8988T (cell line): Measurements from ENCODE around the gene CCDC77.
"Not testable (repeated sequence)": the region's sequence is repeated elsewhere in the genome, so short reads cannot be mapped to it uniquely, and the experiment has no call there.

ENCODE experiments used
- DNase-seq: peaks from one replicate; pipeline ENCODE4 v3.0.0; 2011

Gene CCDC77

DNA sequence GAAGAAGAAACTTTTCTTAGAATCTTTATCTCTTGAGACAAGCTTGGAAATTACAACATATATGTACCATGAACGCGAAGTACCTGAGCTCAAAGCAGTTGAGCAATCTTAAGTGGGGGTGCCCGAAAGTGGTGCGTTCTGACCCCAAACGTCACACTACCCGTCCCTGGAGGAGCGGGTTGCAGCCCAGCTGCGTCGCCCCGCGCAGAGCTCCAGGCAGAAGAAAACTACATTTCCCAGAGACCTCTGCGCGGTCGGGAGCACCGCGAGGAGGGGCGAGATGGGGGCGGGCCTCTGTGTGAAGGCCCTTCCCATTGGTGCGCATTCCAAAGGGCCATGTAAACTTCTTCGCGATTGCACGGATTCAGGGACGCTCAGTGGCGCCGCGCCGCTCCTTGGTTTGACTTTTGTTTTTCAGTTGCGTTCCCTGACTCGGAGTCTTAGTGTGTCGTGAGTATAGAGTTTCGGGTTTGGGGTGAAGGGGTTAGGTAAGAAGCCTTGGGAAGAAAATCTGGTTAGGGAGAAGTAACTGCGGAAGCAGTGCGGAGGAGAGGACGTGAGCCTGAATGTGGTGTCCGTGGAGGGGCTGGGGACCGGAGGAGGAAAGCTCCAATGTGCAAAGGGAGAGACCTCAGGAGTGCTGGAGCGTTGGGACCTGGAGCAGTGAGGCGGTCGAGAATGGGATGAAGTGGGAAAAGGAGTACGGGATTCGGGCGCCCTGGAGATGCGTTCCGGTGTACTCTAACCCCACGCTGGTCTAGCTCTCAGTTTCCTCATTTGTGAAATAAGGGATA is at the start of gene CCDC77:
Gene CCDC77, plus strand, starts transcription at position 410 of the 794 bp plus-strand sequence. CDS start 7,740 bp downstream, outside the sequence.
- peak; percentile 21 for DNase-seq

DNA sequence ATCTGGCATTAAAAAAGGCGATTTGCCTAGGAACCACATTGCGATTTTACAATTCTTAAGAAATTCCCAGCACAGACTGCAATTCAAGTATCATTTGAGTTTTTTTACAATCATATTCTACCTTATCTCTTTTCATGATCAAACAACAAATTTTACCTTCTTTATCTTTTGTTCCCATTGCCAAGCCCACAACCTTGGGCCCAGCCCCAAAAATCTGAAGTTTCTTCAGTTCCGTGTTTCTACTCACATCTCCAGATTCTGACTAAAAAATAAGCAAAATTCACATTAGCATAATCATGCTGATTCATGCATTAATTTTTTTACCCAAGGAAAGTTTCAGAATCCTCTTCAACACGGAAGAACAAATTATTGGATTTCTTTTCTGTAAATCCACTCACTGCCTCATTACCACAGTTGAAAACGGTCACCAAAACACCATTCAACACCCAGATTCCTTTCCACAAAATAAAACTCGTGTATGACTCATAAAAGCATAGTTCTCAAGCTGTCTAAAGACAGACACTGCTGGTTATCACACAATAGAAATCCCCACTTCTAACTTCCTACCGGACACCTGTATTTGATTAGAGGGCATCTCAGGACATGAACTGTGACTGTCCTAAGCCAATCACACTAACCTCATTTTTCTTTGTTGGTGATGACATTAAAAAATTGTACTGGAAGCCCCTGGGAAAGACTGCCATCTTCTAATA is 45.0 kb upstream of the CCDC77 start:
- DNase-seq = no peak

DNA sequence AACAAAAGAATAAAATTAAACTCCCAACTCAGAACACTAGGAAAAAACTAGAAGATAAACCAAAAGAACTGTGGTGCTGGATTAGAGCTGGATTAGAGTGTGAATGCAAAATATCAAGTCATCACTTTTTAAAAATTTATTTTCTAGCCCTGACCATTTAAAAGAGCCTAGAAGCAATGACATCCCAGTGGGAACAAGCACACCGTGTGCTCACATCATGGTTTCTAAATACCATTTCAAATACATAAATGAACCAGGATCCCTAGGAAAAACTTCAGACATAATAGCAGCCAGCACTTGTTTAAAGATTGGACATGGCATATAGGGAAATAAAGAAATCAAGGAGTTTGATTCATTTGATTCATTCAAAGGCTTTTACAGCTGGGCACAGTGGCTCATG is 42.4 kb upstream of the CCDC77 start:
- DNase-seq = no peak

DNA sequence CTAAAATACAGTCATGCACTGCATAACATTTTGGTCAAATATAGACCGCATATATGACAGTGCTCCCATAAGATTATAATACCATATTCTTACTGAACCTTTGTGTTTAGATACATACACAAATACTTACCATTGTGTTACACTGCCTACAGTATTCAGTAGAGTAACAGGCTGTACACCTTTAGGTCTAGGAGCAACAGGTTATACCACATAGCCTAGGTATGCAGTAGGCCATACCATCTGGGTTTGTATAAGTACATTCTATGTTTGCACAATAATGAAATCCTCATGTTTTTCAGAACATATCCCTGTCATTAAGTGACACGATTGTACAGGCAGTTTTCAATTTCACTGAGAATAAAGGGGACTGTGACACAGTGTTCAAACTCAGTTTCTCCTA is 34.6 kb upstream of the CCDC77 start:
- no peak for DNase-seq

DNA sequence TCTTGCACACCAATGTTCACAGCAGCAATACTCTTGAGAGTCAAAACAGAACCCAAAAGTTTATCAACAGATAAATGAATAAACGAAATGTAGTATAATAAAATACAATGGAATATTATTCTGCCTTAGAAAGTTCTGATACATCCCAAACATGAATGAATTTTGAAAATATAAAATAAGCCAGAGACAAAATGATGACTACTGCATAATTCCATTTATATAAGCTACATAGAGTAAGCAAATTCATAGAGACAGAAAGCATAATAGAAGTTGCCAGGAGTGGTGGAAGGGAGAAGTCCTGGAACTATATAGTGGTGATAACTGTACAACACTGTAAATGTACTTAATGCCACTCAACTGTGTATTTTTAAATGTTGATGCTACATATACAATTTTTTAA is 33.5 kb upstream of the CCDC77 start:
- no peak for DNase-seq

DNA sequence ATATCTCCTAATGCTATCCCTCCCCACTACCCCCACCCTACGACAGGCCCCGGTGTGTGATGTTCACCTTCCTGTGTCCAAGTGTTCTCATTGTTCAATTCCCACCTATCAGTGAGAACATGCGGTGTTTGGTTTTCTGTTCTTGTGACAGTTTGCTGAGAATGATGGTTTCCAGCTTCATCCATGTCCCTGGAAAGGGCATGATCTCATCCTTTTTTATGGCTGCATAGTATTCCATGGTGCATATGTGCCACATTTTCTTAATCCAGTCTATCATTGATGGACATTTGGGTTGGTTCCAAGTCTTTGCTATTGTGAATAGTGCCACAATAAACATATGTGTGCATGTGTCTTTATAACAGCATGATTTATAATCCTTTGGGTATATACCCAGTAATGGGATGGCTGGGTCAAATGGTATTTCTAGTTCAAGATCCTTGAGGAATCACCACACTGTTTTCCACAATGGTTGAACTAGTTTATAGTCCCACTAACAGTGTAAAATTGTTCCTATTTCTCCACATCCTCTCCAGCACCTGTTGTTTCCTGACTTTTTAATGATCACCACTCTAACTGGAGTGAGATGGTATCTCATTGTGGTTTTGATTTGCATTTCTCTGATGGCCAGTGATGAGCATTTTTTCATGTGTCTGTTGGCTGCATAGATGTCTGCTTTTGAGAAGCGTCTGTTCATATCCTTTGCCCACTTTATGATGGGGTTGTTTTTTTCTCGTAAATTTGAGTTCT is 30.5 kb upstream of the CCDC77 start:
- DNase-seq = not testable (repeated sequence)

DNA sequence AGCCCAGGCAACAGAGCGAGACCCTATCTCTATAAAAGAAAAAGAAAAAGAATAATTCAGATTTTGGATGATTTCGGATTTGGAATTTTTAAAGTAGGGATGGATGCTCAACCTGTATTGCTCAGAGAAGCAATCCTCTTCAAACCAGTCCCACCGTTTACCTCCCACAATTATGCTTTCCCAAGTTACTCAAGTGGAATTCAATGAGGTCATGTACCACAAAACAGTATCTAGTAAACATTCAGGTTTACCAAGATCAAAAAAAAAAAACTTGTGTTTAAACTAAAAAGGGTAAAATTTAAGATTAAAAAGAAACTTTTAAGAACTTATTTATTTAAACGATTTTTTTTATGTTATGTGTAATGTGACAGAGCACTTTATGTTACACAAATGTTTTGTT is 14.8 kb upstream of the CCDC77 start:
- no peak for DNase-seq

DNA sequence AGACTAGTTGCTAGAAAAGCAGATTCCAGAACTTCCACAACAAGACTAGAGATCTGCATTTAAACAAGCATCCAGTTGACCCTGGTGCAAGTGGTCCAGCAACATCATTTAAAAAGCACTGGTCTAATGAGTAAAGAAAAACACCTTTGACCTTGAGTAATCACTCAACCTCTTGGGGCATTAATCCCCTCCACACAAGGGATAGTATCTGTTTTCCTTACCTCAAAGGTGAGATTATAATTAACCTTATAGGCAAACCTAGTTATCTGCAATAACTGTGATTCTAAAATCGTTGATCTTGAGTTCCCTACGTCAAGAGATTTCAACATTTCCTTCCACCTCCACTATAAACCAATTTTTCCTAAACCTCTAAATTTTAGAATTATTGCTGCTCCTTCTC is 13.4 kb upstream of the CCDC77 start:
- DNase-seq = no peak

DNA sequence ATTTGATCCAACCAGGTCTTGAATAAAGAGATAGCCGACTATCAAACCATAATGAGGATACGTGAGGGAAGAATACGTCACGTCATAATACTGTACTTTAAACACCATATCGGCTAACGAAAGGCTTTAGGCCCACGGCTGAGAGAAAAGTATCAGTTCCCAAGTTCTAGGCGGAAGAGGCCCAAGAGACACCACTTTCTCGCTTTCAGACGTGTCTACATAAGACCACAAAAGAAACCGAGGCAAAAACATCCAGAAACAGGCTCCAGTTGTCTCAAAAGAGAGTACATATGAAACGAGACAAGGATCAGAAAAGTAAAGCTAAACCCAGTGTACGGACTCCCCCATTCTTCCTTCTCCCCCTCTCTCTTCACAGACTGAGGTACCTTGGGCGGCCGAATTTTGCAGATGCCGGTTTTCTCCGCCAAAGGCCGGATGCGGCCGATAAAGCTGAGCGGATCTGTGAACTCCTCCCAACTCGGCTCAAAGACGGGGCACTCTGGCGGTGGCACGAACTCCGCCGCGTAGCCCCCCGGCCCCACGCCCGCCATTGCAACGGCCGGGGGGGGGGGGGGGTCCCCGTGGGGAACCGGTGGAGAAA is 12.8 kb upstream of the CCDC77 start:
- DNase-seq = no peak

DNA sequence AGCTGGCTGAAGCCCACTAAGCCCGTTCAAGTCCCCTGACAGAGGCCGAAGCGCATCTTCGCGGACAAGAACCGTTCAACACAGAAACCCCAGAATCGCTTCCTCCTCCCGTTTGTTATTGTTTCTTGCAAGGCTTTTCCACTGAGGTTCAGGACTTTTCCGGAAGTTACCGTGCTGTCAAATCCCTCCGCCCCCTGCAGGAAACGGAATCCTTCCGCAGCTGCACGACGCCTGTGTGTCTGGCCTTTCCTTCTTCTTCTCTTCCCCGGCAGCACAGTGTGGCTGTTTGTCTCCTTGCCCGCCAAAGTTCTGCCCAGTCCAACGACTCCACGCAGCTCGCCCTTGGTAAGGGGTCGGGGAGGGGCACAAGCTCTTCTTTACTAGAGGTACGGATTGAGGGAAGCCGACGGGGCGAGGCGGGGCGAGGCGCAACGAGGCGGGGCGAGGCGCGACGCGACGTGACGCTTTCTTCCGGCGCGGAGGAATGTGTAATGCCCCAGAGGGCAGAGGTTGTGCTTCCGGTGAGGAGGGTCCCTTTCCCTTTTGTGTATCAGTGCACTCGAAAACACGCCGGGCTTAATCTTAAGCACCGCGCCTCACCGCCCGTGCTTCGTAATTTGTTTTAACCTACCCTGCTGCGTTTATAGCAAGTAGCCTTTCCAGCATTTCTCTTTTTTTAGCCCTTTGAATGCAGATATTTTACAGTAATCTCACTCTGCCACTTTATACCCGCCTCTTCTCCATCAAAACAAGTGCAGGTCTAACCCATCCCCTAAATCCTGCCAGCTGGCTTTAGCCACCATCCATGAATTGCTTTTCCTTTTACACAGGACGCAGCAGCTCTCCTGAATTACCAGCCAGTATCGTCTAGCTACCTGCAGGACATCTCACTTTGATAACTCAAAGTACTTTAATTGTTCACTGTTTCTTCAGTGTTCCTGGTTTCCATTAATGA is 12.0 kb upstream of the CCDC77 start, which contains the start of gene KDM5A:
Gene KDM5A, minus strand, starts transcription at position 179 of the 955 bp plus-strand sequence. CDS start 229 bp downstream, outside the sequence.
- DNase-seq = peak; percentile 41

DNA sequence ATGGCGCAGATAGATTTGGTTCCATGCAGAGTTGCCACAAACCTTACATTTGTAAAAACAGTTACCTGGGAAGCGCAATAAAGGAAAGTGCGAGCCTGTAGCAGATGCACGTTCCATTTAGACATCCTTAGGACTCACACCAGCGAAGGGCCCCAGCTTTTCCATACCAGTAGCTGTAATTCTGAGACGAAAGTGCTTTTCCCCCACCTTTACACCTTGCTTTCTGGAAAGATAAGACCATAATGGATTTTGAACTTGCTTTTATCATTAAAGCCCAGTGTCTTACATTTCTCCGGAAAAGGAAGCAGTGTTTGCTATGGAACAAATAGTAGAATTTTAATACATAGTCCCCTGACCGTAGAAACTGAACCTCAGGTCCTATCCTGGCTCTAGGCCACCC is 616 bp upstream of the CCDC77 start:
- DNase-seq = no peak

DNA sequence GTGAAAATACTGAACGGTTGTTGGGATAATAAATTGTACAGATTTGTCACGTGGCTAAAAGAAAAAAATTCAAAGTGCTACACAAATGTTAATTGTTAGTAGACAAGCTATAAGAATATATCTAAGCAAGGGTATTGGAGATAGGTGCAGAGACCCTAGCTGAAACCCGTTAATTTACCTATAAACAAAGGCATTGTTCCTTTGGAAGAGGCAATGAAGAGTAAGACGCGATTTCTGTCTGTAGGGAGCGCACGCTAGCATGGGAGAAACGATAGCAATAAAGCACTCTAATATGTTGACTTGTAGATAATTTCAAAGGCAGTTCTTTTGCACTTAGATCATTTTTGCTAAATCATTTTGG is 565 bp downstream of the CCDC77 start:
- no peak for DNase-seq

DNA sequence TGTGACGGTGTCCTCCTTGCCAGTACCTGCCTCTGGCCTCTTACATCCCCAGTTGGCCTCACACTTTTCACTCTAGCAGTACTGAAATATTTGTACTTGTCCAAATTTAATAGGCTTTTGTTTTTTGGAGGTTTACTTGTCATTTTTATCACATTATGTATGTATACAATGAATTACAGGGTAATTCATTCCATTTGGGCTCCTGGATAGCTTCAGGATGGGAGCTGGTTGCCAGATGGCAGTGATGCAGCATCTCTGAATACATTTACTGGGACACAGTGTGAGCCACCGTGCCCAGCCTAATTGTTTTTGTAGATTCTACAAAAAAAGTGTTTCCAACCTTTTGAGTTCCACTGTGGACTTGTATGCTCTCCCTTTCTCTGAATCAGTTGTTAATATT is 13.4 kb downstream of the CCDC77 start:
- no peak for DNase-seq

DNA sequence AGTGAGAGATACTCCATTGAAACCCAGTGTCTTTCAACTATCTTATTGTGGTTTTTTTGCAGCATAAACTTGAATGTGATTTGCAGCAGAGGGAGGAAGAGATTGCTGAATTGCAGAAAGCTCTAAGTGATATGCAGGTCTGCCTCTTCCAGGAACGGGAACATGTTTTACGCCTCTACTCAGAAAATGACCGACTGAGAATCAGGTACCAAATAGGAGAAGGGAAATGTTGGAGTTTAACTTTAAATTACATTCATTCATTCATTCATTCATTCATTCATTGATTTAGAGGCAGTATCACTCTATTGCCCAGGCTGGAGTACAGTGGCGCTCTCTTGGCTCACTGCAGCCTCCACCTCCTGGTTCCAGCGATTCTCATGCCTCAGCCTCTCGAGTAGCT is 17.0 kb downstream of the CCDC77 start:
- DNase-seq = no peak

DNA sequence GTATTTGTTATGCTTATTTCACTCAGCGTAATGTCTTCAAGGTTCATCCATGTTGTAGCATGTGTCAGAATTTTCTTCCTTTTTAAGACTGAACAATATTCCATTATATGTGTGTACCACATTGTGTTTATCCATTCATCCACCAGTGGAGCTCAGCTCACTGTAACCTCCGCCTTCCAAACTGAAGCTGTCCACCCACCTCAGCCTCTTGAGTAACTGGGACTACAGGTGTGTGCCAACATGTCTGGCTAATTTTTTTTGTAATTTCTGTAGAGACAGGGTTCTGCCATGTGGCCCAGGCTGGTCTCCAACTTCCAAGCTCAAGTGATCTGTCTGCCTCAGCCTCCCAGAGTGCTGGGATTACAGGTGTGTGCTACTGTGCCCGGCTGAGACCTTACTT is 21.1 kb downstream of the CCDC77 start:
- DNase-seq = no peak

DNA sequence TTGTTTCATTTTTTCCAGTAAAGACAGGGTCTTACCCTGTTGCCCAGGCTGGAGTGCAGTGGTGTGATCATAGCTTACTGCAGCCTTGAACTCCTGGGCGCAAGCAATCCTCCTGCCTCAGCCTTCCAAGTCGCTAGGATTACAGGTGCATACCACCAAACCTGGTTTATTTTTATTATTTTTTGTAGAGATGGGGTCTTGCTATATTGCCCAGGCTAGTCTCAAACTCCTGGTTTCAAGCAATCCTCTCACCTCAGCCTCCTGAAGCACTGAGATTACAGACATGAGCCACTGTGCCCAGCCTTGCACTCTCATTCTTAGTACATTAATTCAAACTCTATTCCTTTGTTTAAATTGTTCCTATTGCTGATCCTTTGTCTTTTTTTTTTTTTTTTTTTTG is 34.3 kb downstream of the CCDC77 start:
- not testable (repeated sequence) for DNase-seq

DNA sequence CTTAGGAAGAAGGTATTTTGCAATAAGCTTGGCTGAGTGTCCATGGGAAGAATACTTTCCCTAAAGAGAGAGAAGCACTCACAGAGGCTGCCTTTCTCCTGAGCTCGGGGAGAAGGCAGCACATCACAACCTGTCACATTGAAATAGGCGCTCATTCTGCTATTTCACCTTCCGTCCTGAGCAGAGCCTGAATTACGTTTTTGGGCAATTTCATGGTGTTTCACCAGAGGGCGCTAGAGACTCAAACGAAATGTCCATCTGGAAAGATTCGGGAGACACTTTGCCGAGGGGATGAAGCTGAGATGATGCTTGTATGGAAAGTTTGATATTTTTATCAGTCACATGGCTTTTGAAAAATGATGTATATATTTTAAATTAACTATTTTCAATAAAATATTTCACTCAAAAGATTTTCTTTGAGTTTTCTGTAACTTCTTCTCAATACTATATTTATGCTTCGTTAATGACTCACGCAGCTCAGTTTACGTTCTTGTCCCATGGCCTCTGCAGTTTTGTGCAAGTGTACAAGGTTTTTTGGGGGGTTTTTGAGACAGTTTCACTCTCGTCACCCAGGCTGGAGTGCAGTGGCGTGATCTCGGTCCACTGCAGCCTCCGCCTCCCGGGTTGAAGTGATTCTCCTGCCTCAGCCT is 40.9 kb downstream of the CCDC77 start:
- DNase-seq = no peak

DNA sequence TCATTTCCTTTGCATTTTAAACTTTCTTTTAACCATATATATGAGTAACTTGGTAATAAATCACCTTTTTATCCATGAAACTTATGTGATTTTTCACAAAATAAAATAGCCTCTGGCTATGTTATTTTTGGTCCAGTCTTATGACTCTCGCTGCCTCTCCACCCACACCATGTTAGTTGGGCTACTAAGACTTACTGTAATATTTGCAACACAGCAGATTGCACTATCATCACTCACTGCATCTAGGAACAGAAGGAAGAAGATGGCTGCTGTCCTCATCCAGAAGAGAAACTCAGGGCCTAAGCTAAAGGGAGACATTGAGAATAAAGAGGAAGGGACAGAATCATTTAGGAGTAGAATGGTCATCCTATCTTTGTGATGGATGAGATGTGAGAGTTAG is 45.7 kb downstream of the CCDC77 start:
- no peak for DNase-seq

DNA sequence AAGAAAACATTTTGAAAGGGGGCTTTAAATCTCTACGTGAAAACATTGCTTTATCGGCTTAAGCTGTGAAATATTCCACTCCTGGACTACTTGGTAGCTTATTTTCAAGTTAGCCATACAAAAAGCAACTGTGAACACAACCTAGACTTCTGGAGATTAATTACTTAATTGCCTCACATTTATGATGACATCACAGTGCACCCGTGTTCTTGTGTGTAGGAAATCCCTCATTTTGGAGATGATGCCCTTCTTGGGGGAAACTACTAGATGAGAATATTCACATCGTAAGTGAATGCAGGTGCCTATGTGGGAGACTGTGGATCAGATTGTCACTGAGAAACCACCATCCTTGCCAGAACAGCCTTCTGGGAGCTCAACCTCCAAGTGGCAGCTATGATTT is 47.8 kb downstream of the CCDC77 start:
- DNase-seq = no peak

DNA sequence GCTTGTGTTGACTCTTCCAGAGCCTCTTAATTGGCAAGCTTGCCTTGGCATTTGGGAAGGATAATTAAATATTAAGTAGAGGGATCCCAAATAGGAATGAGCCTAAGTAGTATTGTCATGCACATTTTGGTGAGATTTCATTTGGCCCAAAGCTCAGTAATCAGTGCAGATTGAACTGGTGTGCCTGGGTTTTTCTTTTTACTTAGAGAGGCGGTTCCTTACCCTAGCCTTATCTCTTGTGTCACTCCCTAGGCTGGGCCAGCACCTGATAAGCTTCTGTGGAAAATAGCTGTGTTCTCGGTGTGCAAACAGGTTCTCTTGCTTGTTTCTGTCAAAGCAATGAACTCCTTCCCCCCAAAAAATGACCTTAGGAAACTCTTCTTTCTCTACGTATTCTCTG is 49.0 kb downstream of the CCDC77 start:
- no peak for DNase-seq

DNA sequence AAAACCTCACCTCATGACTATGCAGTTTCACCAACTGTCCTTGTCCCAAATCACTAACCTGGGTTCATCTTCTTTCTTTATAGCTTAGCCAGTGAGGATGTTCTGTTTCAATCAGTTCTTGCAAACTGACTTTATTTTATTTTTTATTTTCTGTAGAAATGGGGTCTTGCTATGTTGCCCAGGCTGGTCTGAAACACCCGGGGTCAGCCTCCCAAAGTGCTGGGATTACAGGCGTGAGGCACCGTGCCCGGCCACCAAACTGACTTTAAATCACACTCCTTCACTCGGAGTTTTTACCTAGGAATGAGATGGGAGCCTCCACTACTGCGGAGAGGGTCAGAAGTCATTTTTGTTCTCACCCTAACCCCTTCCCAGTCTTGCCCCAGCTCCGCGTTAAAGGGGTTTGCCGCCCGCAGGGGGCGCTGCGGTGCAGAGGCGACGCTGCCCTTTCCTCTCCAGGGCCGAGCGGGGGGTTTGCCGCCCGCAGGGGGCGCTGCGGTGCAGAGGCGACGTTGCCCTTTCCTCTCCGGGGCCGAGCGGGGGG is 51.3 kb downstream of the CCDC77 start:
- DNase-seq = no peak
